ENCODE measurements around the gene GUCY1A2. TPM values are rescaled to one million over a fixed set of nuclear protein-coding genes. Genes with fewer than 3 reads are reported as not detected.

The GUCY1A2 gene
- total and polyA plus RNA-seq, 7 donors, result 0.57 to 18.5 (median 9.4) TPM

DNA sequence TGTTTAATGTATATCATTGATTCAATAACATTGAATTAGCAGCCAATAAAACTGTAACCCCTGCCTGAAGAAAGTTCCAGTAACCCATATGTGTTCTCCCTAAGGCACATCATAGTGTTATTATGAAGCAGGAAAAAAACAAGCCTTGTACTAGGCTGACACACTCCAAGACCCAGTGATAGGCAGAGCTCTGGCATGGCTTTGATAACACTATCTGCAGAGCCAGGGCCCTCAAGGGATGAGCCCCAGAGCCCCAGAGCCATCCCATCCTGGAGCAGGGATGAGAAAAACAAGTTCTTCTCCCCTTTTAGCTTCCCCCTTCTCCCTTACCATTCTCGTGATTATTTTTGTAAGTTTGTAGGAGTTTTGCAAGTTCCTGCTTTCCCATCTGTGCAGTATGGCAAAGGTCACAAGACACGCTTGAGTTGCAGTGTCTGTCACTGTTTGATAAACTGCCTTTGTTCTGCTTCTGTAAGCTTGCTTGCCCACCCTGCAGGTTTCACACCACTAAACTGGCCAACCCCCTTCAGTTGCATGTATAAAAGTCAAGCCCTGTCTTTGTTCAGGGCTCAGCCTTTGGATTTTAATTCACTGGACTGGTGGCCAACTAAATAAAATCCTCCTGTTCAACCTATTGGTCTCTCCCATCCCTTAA is 22.3 kb upstream of the GUCY1A2 start:
- TF ChIP-seq CTCF (IDR thresholded peaks at IDR 0.05), result no peak
- ATAC-seq, result no peak
- no peak overlapping the region for H3K4me3 ChIP-seq
- no peak overlapping the region for H3K27ac ChIP-seq
- 41 to 42% (median 41%) methylated on average over 2 of the region's 2 CpGs for WGBS, 3 donors
- no peak for DNase-seq
- H3K27me3 ChIP-seq (ENCODE audit: insufficient read depth in 3 of 3, low read length in 2 of 3), result no peaks in the 10 kb centered on the region
- no peaks in the 10 kb centered on the region for H3K9me3 ChIP-seq
- H3K36me3 ChIP-seq (ENCODE audit: insufficient read depth in 1 of 2, low read depth in 1 of 2), result no peaks in the 10 kb centered on the region
- intact Hi-C loops (cut with DNase I), result no loop called here
- H3K4me1 ChIP-seq, result no peaks in the 10 kb centered on the region

DNA sequence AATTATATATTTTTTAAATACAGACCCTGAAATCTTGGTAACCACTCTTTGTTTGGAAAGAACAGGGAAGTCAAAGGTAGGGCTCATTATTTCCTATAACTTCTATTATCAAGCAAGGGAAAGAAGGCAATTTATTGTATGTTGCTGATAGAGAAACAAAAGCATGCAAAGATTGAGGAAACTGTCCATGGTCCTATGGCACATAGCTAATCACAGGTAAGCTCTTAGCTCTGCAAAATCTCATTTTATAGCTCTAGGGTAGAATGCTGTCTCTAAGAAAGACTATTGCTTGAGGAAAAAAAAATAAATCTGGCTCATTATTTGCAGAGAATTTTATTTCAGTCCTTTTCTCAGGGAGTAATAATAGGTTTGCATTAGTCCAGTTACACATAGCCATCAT is 7.4 kb upstream of the GUCY1A2 start:
- TF ChIP-seq CTCF (IDR thresholded peaks at IDR 0.05), result no peak
- Histone ChIP-seq H3K27ac (no peak overlapping the region), H3K27me3 (ENCODE audit: insufficient read depth in 3 of 3, low read length in 2 of 3) (peaks cover 0 to 3% (median 0%) of the 10 kb centered on the region in 3 donors), H3K4me3 (no peak overlapping the region), H3K36me3 (ENCODE audit: insufficient read depth in 1 of 2, low read depth in 1 of 2) (no peaks in the 10 kb centered on the region), H3K4me1 (no peaks in the 10 kb centered on the region), H3K9me3 (no peaks in the 10 kb centered on the region)
- no peak for ATAC-seq
- intact Hi-C loops (cut with DNase I), result no loop called here
- no peak for DNase-seq

DNA sequence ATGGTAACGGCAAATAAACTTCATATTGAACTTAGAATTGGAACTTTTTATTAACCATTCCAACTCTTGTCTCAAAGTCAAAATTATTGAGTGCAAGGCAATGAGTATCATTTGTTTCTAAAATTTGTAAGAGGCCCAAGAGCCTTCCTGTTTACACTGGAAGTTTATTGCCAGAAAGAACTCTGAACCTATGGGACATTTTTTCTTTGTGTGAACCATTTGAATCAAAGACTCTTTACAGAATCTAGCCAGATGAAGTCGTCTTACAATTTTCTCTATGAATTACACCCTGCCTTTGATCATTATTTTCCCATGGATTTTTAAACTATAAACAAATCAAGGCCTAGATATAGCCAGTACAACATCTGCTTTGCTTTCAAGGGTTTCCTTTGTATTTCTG is 2.3 kb upstream of the GUCY1A2 start:
- intact Hi-C loops (cut with DNase I), result no loop called here
- no peaks in the 10 kb centered on the region for H3K36me3 ChIP-seq (ENCODE audit: insufficient read depth in 1 of 2, low read depth in 1 of 2)
- H3K4me1 ChIP-seq, result no peaks in the 10 kb centered on the region
- no peak overlapping the region for H3K27ac ChIP-seq
- ATAC-seq, result no peak
- peaks cover 0 to 47% (median 9%) of the 10 kb centered on the region in 3 donors for H3K27me3 ChIP-seq (ENCODE audit: insufficient read depth in 3 of 3, low read length in 2 of 3)
- no peak for DNase-seq
- TF ChIP-seq CTCF (IDR thresholded peaks at IDR 0.05), result no peak
- WGBS, 3 donors, result 83 to 88% (median 85%) methylated on average over 2 of the region's 2 CpGs
- H3K4me3 ChIP-seq, result no peak overlapping the region
- no peaks in the 10 kb centered on the region for H3K9me3 ChIP-seq

- Histone ChIP-seq H3K36me3 (ENCODE audit: insufficient read depth in 1 of 2, low read depth in 1 of 2) (no peaks in the 10 kb centered on the region), H3K27ac (no peak overlapping the region), H3K9me3 (no peaks in the 10 kb centered on the region), H3K4me1 (no peaks in the 10 kb centered on the region), H3K4me3 (peak overlapping the region; percentile 50), H3K27me3 (ENCODE audit: insufficient read depth in 3 of 3, low read length in 2 of 3) (peaks cover 0 to 53% (median 9%) of the 10 kb centered on the region in 3 donors)
- DNase-seq, result peak; percentile 45 to 56
- 1% methylated on average over 34 to 36 of the region's 36 CpGs for WGBS, 3 donors
- intact Hi-C loops (cut with DNase I), result no loop called here
- peak in 3 of 4 donors; percentile 48 to 65 (median 63) for ATAC-seq
- TF ChIP-seq CTCF (IDR thresholded peaks at IDR 0.05), result no peak
These were observed 722 bp upstream of the GUCY1A2 start for GRCh38 chr11:107018902-107019493.

Measured in psoas muscle (tissue), 8 donors.